Measurements from ENCODE around the gene ADK.

- TF ChIP-seq EZH2 (IDR thresholded peaks at IDR 0.05; ENCODE audit: low read depth, unreplicated experiment): no peak
- TF ChIP-seq CTCF (conservative IDR thresholded peaks at IDR 0.05; ENCODE audit: low read depth in 2 of 2): no peak
- TF ChIP-seq EZH2phosphoT487 (IDR thresholded peaks at IDR 0.05; ENCODE audit: unreplicated experiment): no peak
- TF ChIP-seq POLR2AphosphoS5 (IDR thresholded peaks at IDR 0.05; ENCODE audit: low read depth): no peak
Measured at GRCh38 chr10:74718208-74718607, 567.2 kb downstream of the ADK start.
